AG20443 (cell line): ENCODE measurements around the gene ANAPC2.
A peak's percentile ranks its signal among the peaks of the same experiment; 100 is the strongest.

Source experiments
- DNase-seq: peaks from one replicate; pipeline ENCODE4 v3.0.0; 2012; ENCODE audit warnings: low spot score, mixed read lengths

Gene ANAPC2

GRCh38 chr9:137227054-137227852 lies 38.9 kb upstream of the ANAPC2 start, which contains the start of gene RNF224:
RNF224 (plus strand) TSS chr9:137227502; CDS start chr9:137228336, 834 bp downstream.
- peak; percentile 78 for DNase-seq

- no peak for DNase-seq
Observed at GRCh38 chr9:137226338-137227053, 38.1 kb upstream of the ANAPC2 start.

GRCh38 chr9:137225699-137226331 lies 37.5 kb upstream of the ANAPC2 start:
- no peak for DNase-seq

DNA sequence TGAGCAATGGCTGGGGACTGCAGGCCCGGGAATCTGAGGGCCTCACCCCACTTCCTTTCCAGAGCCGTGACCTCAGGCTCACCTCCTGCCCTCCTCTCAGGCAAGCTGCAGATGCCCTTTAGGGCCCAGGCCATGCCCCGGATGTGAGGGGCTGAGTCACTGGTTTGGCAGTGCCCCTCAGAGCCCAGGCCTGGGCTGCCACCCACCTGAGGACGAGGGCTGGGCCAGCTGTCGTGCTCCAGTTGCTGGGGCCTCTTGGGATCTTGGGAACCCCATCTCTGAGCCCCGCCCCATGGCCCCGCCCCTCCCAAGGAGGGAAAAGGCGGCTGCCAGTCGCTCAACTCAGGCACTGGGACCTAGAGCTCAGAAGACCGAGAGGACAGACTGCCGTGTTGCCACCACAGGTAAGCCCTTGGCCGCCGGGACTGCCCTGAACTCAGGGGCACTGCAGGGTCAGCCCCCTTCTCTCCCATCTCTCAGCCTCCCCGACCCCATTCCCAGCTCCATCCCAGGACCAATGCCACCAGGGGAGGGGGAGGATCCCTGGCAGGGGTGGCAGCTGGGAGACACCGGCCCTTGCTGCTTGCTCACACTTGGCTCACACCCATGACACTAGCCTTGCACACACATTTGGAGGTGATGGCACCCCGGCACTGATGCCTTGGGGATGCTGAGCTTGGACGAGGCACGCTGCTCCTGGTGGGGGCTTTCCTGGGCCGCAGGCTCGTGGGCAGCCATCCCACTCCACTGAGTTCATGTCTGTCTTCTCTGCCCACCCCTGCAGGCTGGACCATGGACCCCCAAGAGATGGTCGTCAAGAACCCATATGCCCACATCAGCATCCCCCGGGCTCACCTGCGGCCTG lies 36.7 kb upstream of the ANAPC2 start, which contains the start of gene CYSRT1:
Gene CYSRT1, plus strand, starts transcription at position 345 of the 865 bp plus-strand sequence. Its CDS starts 448 bp downstream, at position 793.
- no peak for DNase-seq

- peak; percentile 99 for DNase-seq
Observed at GRCh38 chr9:137223078-137223970, 35.0 kb upstream of the ANAPC2 start.

GRCh38 chr9:137222190-137223077 lies 34.1 kb upstream of the ANAPC2 start, which contains the start of gene RNF208:
RNF208 (minus strand) TSS chr9:137222240; CDS start chr9:137221212, 1,028 bp downstream.
- DNase-seq = no peak

DNA sequence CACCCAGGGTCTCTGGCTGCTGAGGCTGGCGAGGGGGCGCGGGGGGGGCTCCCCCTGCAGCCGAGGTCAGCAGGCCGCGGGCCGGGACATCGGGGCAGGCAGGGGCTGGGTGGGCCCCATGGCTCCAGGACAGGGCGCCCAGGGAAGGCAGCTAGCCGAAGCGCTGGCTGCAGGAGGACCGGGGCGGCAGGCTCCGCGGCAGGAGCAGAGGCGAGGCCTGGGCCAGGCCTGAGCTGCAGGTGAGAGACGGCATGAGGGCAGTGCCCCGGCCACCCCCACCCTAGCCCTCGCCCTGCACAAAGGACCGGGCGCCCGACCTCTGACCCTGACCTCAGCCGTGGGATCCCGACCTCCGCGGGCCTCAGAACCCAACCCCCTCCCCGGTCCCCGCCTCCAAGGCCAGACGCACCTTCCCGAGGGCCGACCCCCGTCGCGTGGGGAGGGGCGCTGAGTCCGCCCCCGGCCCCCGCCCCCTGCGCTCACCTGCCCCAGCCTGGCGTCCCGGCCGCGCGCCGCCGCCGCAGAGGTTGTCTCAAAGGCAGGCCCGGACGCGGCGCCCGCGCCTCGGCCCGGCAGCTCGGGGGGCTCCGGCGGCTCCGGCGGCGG lies 33.2 kb upstream of the ANAPC2 start:
- DNase-seq = no peak

GRCh38 chr9:137221095-137221505 lies 32.7 kb upstream of the ANAPC2 start:
- no peak for DNase-seq

DNA sequence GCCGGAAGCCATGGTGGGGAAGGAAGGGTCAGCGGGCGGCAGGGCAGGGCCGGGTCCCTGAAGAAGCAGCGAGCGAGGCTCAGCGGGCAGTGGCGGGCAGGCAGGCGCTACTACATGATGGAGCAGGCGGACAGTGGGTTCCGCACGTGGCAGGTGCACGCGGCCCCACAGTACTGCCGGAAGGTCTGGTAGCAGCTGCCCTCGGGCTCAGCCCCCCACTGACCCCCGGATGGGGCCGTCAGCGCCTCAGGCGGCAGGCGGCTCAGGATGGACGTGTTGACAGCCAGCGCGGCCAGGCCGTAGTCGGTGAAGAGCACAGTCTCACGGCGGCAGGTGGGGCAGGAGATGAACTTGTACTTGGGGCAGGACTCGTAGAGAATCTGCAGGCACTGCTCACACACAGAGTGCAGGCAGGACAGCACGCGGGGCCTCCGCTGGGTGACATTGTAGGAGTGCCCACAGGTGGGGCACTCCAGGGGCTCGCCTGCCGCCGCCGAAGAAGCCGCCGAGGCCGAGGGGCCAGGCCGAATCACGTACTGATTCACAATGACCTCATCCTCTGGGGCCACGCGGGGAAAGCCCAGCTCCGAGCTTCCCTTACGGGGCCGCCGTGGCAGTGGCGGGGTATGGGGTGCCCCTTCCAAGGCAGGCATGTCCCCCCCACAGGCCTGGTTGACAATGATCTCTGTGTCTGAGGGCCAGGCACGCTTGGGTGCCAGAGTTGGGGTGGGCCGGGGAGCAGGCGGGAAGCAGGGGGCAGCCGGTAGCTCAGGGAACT lies 32.1 kb upstream of the ANAPC2 start:
- DNase-seq = no peak

DNA sequence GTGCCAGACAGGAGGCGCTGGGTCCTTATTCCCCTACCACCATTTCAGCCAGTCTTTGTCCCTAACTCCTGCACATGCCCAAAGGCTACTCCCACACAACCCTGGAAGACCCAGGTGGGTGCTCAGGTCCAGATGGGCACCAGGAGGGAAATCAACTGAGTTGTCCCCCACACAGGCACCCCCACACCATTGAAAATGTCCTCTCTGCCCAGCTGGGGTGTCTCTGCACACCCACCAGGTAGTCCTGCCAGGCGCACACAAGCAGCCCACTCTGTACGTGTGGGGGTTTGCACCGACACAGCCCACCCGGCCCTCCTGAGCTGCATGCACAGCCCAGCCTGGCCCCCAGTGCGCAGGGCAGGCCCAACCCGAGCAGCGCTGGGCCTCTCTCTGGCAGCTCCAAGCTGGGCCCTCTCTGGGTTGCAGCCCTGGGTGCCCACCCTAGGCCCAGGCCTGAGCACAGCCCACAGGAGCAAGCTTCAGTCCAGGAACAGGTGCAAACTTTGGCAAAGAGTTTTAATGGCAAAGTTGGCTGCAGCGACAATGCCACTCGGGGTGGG lies 31.5 kb upstream of the ANAPC2 start:
- no peak for DNase-seq

DNA sequence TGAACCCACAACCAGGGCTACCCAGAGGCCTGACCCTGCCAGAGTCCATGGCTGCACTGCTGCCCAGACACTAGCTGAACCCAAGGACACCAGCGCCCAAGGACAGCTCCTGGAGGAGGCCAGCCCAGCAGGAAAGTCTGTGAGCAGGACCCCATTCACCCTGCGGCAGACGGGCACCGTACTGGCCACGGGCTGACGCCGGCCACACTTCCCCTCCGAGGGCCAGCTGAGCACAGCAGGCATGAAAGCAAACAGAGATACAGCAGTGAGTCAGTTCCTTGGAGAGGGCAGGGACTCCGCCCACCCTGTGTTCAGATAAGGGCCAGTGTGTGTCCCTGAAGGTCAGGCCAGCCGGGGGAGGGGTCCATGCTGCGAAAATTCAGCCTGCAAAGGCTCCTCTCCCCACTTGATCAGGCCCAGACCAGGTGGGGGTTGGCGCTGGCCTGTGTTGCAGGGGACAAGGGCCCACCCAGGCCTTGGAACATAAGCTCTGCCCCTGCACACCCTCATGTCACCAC lies 30.5 kb upstream of the ANAPC2 start:
- DNase-seq = no peak

DNA sequence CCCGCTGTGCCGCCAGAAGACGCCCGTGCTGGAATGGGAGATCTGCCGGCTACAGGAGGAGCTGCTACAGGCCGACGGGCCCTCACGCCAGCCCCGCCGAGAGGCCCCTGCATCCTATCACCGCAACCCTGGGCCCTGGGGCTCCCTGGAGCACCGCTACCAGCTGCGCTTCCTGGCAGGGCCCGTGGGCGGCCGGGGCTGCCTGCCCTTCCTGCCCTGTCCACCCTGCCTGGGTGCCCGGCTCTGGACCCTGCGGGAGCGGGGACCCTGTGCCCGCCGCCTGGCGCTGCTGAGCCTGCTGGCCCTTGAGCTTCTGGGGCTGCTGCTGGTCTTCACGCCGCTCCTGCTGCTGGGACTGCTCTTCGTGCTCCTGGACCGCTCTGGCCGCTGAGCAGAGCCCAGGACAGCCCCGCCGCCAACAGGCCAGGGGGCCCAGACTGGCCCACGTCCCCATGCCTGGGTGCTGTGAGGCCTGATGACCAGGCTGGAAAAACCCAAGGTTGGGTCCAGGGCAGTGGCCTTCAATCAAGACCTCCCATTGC lies 29.9 kb upstream of the ANAPC2 start:
- no peak for DNase-seq

- peak; percentile 82 for DNase-seq
Observed at GRCh38 chr9:137217276-137218211, 29.2 kb upstream of the ANAPC2 start.

DNA sequence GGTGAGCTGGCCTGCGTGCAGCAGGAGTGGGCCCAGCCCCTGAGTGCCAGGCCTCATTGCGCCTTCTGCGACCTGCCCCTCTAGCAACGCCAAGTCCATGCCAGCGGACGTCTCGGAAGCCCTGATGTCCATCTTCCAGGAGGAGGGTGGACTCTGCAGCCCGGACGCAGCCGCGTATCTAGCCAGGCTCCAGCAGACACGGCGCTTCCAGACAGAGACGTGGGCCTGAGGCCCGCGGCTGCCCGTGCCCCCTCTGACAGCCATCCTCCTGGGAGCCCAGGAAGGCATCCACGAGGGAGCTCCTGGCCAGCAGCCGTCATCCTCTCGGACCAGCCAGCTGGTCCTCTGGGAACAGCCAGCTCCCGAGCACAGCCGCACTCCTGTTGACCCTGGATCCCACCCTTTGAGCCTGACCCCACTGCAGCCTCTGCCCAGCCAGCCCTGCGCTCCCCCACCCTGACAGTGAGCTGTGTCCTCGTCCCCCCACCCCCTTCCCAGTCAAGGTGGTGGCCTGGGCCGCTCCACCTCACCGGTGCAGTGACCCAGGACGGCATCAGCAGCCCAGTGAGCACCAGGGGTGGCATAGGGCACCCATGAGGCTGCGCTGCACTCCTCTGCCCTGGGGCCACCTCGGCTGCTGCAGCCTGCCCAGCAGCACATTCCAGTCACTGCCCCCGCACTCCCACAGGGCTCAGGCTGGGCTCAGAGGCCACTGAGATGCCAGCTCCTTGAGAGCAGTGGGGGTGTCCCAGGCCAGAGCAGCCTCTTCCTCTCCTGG lies 28.0 kb upstream of the ANAPC2 start:
- no peak for DNase-seq

DNA sequence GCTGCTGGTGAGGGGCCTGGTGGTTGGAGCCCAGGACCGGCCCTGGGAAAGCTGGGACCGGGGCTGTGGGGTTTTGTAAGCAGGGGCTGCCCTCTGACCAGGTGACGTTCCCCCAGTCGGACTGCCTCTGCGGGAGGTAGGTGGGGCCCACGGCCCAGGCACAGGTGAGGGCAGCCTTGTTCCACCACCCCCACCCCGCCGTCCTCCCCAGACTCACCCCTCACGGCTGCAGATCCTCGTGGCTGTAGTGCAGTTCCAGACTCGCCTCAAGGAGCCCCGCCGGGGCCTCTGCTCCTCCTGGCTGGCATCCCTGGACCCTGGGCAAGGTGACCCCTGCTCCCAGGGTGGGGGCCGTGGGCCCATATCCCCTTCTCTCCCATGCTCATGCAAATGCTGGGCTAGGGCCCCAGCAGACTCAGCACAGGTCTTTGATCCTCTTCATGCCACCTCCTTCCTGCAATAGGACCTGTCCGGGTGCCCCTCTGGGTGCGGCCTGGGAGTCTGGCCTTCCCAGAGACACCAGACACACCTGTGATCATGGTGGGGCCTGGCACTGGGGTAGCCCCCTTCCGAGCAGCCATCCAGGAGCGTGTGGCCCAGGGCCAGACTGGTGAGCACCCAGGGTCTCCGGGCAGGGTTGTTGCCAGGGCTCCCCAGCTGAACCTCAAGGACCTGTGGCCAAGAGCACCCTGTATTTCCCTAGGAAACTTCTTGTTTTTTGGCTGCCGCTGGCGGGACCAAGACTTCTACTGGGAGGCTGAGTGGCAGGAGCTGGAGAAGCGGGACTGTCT lies 27.0 kb upstream of the ANAPC2 start:
- no peak for DNase-seq
